Duodenal mucosa (tissue), 2 donors: ENCODE results near the gene GJB6.
A peak's percentile ranks its signal among the peaks of the same experiment; 100 is the strongest.

ENCODE experiments used
- H3K27ac ChIP-seq: one replicate; pipeline ENCODE4 v1.7.0; 2013; ENCODE audit warnings: low read depth, low read length
- H3K27me3 ChIP-seq, 2 donors: one replicate each; pipeline ENCODE4 v1.7.0; 2013; ENCODE audit warnings: low read length in 2 of 2, control low read depth in 1 of 2; ENCODE audit not compliant: insufficient read depth in 2 of 2, control insufficient read depth in 1 of 2
- H3K36me3 ChIP-seq, 2 donors: one replicate each; pipeline ENCODE4 v1.7.0; 2013; ENCODE audit warnings: low read length in 2 of 2, control low read depth in 1 of 2; ENCODE audit not compliant: insufficient read depth in 2 of 2, control insufficient read depth in 1 of 2
- H3K4me1 ChIP-seq, 2 donors: one replicate each; pipeline ENCODE4 v1.7.0; 2013; ENCODE audit warnings: low read length in 2 of 2, control low read depth in 1 of 2; ENCODE audit not compliant: insufficient read depth in 2 of 2, control insufficient read depth in 1 of 2
- H3K4me3 ChIP-seq, 2 donors: one replicate each; pipeline ENCODE4 v1.7.0; 2013; ENCODE audit warnings: low read length in 2 of 2, low read depth in 1 of 2
- H3K9ac ChIP-seq, 2 donors: one replicate each; pipeline ENCODE4 v1.7.0; 2013; ENCODE audit warnings: low read length in 2 of 2, low read depth in 1 of 2
- H3K9me3 ChIP-seq, 2 donors: one replicate each; pipeline ENCODE4 v1.7.0; 2013; ENCODE audit warnings: low read length in 2 of 2, control low read depth in 1 of 2; ENCODE audit not compliant: control insufficient read depth in 1 of 2

The GJB6 gene

GRCh38 chr13:20175907-20176652 is 56.0 kb downstream of the GJB6 start:
- Histone ChIP-seq H3K9ac (no peak overlapping the region), H3K4me3 (no peak overlapping the region), H3K27ac (no peak overlapping the region), H3K4me1 (peaks cover 9 to 12% of the 10 kb centered on the region in 2 donors), H3K27me3 (peaks cover 6 to 18% of the 10 kb centered on the region in 2 donors), H3K36me3 (no peaks in the 10 kb centered on the region), H3K9me3 (no peaks in the 10 kb centered on the region)

DNA sequence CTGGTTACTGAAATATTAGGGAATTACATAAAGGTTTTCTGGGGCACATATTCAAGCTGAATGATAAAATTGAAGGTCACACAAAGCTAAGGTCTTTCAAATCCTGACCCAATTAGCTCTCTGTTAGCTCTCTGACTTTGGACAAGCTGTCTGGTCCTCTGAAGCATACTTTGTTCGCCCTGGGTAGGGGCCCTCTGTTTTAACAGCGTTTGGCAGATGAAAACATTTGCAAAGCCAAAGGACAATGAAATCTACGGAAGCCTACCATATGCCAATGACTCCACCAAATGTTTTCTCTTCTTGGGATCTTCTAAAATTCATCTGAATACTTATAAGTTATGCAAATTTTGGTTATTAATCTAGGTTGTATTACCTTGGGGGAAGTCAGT is 56.7 kb downstream of the GJB6 start:
- H3K4me3 ChIP-seq: peak overlapping the region in 1 of 2 donors; percentile 14
- no peaks in the 10 kb centered on the region for H3K36me3 ChIP-seq
- no peaks in the 10 kb centered on the region for H3K9me3 ChIP-seq
- no peak overlapping the region for H3K9ac ChIP-seq
- no peak overlapping the region for H3K27ac ChIP-seq
- H3K27me3 ChIP-seq: peaks cover 4 to 18% of the 10 kb centered on the region in 2 donors
- H3K4me1 ChIP-seq: peaks cover 9 to 12% of the 10 kb centered on the region in 2 donors

- H3K36me3 ChIP-seq: no peaks in the 10 kb centered on the region
- peak overlapping the region in 1 of 2 donors; percentile 14 for H3K4me3 ChIP-seq
- H3K27me3 ChIP-seq: peaks cover 4 to 18% of the 10 kb centered on the region in 2 donors
- peaks cover 9 to 12% of the 10 kb centered on the region in 2 donors for H3K4me1 ChIP-seq
- no peak overlapping the region for H3K27ac ChIP-seq
- no peak overlapping the region for H3K9ac ChIP-seq
- no peaks in the 10 kb centered on the region for H3K9me3 ChIP-seq
These were observed 57.3 kb downstream of the GJB6 start for GRCh38 chr13:20174656-20175405.

DNA sequence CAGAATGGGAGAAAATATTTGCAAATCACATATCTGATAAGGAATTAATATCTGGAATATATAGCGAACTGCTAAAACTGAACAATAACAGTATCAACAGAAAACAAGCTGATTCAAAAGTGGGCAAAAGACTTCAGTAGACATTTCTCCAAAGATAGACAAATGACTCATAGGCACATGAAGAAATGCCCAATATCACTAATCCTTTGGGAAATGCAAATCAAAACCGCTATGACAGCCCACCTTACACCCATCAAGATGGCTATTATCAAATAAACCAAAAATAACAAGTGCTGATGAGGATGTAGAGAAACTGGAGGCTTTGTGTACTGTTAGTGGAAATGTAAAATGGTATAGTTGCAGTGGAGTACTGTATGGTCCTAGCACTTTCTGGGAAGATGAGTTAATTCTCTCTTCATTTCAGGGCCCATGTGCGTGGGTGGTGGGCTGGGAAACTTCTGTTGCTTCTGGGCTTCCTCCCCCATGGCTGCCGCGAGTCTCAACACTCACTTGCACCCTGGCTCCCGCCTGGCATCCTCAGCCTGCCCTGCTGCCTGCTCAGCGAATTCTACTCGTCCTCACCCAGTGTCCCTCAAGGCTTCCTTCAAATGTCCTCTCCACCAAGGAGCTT is 58.9 kb downstream of the GJB6 start:
- peaks cover 4 to 8% of the 10 kb centered on the region in 2 donors for H3K27me3 ChIP-seq
- H3K9me3 ChIP-seq: no peaks in the 10 kb centered on the region
- H3K27ac ChIP-seq: no peak overlapping the region
- H3K9ac ChIP-seq: no peak overlapping the region
- H3K36me3 ChIP-seq: no peaks in the 10 kb centered on the region
- no peak overlapping the region for H3K4me3 ChIP-seq
- H3K4me1 ChIP-seq: peaks cover 9 to 12% of the 10 kb centered on the region in 2 donors
